Activated naive CD4-positive, alpha-beta T cell treated with anti-CD3 and anti-CD28 coated beads for 36 hours (primary cell): Measurements from ENCODE around the gene XIRP2. TPM values are rescaled to one million over a fixed set of nuclear protein-coding genes. Genes with fewer than 3 reads are reported as not detected.

Source experiments
- CTCF ChIA-PET: fragments of 350-600 bp; sonication (Branson Sonifier 250); formaldehyde crosslinking; loops from one replicate; lab custom pipeline; 2021; ENCODE audit warnings: antibody characterized with exemption; lab: Charles Lee
- DNase-seq: peaks from one replicate; pipeline ENCODE4 v3.0.0-alpha.2; 2020
- H3K27ac Mint-ChIP-seq: one replicate; pipeline ENCODE4 v1.8.0; 2021; ENCODE audit warnings: mild to moderate bottlenecking, mixed read lengths
- H3K27me3 Mint-ChIP-seq: one replicate; pipeline ENCODE4 v1.8.0; 2021; ENCODE audit warnings: low read depth, mixed read lengths
- H3K36me3 Mint-ChIP-seq: one replicate; pipeline ENCODE4 v1.8.0; 2021; ENCODE audit warnings: low read depth, mixed read lengths
- H3K4me1 Mint-ChIP-seq: one replicate; pipeline ENCODE4 v1.8.0; 2021; ENCODE audit warnings: low read depth, mixed read lengths
- H3K4me3 Mint-ChIP-seq: one replicate; pipeline ENCODE4 v1.8.0; 2021; ENCODE audit warnings: mild to moderate bottlenecking, moderate library complexity, mixed read lengths
- H3K9me3 Mint-ChIP-seq: one replicate; pipeline ENCODE4 v1.8.0; 2021; ENCODE audit warnings: mixed read lengths
- intact Hi-C: fragments of 100-400 bp; cut with micrococcal nuclease; formaldehyde crosslinking; loops from one replicate; pipeline ENCODE4 v1.15.1; 2023
- total RNA-seq, 2 experiments: library from RNA; stranded (reverse); gene quantifications; one replicate each; pipeline ENCODE4 v1.2.3, GENCODE V29; 2021

XIRP2 gene
- total RNA-seq, 2 experiments from 2014 or later, result not detected

- intact Hi-C loops, result no loop called here
- H3K27me3 Mint-ChIP-seq, result no peaks in the 10 kb centered on the region
- H3K9me3 Mint-ChIP-seq, result no peaks in the 10 kb centered on the region
- CTCF ChIA-PET, result interaction anchor here (0.7 kb wide), 1 partner anchor 22 kb away, joined by 3 read pairs; no protein-coding TSS in a partner anchor
- H3K4me1 Mint-ChIP-seq, result peaks cover 10% of the 10 kb centered on the region
- H3K36me3 Mint-ChIP-seq, result no peaks in the 10 kb centered on the region
- H3K4me3 Mint-ChIP-seq, result no peak overlapping the region
- no peak for DNase-seq
- H3K27ac Mint-ChIP-seq, result no peak overlapping the region
These were observed 308.4 kb downstream of the XIRP2 start for GRCh38 chr2:167196461-167197252.

GRCh38 chr2:167198009-167198408, 309.7 kb downstream of the XIRP2 start:
- Mint-ChIP-seq H3K4me1 (peaks cover 10% of the 10 kb centered on the region), H3K27me3 (peaks cover 3% of the 10 kb centered on the region), H3K36me3 (no peaks in the 10 kb centered on the region), H3K9me3 (no peaks in the 10 kb centered on the region), H3K4me3 (no peak overlapping the region), H3K27ac (no peak overlapping the region)
- CTCF ChIA-PET, result no interaction called here
- DNase-seq, result no peak
- intact Hi-C loops, result no loop called here

- Mint-ChIP-seq H3K4me1 (peaks cover 10% of the 10 kb centered on the region), H3K9me3 (no peaks in the 10 kb centered on the region), H3K4me3 (no peak overlapping the region), H3K27ac (no peak overlapping the region), H3K27me3 (peaks cover 3% of the 10 kb centered on the region), H3K36me3 (no peaks in the 10 kb centered on the region)
- no peak for DNase-seq
- intact Hi-C loops, result no loop called here
- CTCF ChIA-PET, result no interaction called here
These were observed 310.3 kb downstream of the XIRP2 start for GRCh38 chr2:167198576-167198975.

GRCh38 chr2:167200019-167200418, 311.7 kb downstream of the XIRP2 start:
- intact Hi-C loops, result no loop called here

GRCh38 chr2:167209784-167210183, 321.5 kb downstream of the XIRP2 start:
- H3K27me3 Mint-ChIP-seq, result no peaks in the 10 kb centered on the region
- no peak overlapping the region for H3K27ac Mint-ChIP-seq
- H3K9me3 Mint-ChIP-seq, result no peaks in the 10 kb centered on the region
- no peaks in the 10 kb centered on the region for H3K36me3 Mint-ChIP-seq
- CTCF ChIA-PET, result interaction anchor here (0.6 kb wide), 1 partner anchor 8 kb away, joined by 3 read pairs; no protein-coding TSS in a partner anchor
- intact Hi-C loops, result no loop called here
- H3K4me3 Mint-ChIP-seq, result no peak overlapping the region
- no peaks in the 10 kb centered on the region for H3K4me1 Mint-ChIP-seq
- DNase-seq, result no peak

More at GRCh38 chr2:167200019-167200418, 311.7 kb downstream of the XIRP2 start:
- no peaks in the 10 kb centered on the region for H3K9me3 Mint-ChIP-seq
- CTCF ChIA-PET, result no interaction called here
- H3K27me3 Mint-ChIP-seq, result peaks cover 3% of the 10 kb centered on the region
- no peaks in the 10 kb centered on the region for H3K36me3 Mint-ChIP-seq
- no peak for DNase-seq
- H3K4me3 Mint-ChIP-seq, result no peak overlapping the region
- peaks cover 10% of the 10 kb centered on the region for H3K4me1 Mint-ChIP-seq
- no peak overlapping the region for H3K27ac Mint-ChIP-seq

- peak; percentile 41 for DNase-seq
- intact Hi-C loops, result loop anchor here (1.0 to 2.0 kb wide), 3 partner anchors 85 to 673 kb away; no protein-coding TSS in a partner anchor
- Mint-ChIP-seq H3K27ac (no peak overlapping the region), H3K9me3 (no peaks in the 10 kb centered on the region), H3K36me3 (no peaks in the 10 kb centered on the region), H3K27me3 (no peaks in the 10 kb centered on the region), H3K4me1 (no peaks in the 10 kb centered on the region), H3K4me3 (no peak overlapping the region)
- CTCF ChIA-PET, result interaction anchor here (0.6 to 0.9 kb wide), 5 partner anchors 9 to 699 kb away, joined by 3 to 4 read pairs (median 3); no protein-coding TSS in a partner anchor
These were observed 323.9 kb downstream of the XIRP2 start for GRCh38 chr2:167212014-167212648.

GRCh38 chr2:167215595-167215994, 327.3 kb downstream of the XIRP2 start:
- Mint-ChIP-seq H3K27ac (no peak overlapping the region), H3K4me1 (no peaks in the 10 kb centered on the region)

GRCh38 chr2:167237478-167237877, 349.2 kb downstream of the XIRP2 start:
- Mint-ChIP-seq H3K4me3 (no peak overlapping the region), H3K27ac (no peak overlapping the region), H3K9me3 (no peaks in the 10 kb centered on the region), H3K27me3 (no peaks in the 10 kb centered on the region), H3K4me1 (no peaks in the 10 kb centered on the region), H3K36me3 (no peaks in the 10 kb centered on the region)
- DNase-seq, result no peak
- intact Hi-C loops, result no loop called here
- CTCF ChIA-PET, result no interaction called here

More at GRCh38 chr2:167215595-167215994, 327.3 kb downstream of the XIRP2 start:
- Mint-ChIP-seq H3K4me3 (no peak overlapping the region), H3K36me3 (no peaks in the 10 kb centered on the region), H3K27me3 (peaks cover 2% of the 10 kb centered on the region), H3K9me3 (no peaks in the 10 kb centered on the region)
- DNase-seq, result no peak
- intact Hi-C loops, result no loop called here
- CTCF ChIA-PET, result no interaction called here

GRCh38 chr2:167240671-167241070, 352.4 kb downstream of the XIRP2 start:
- Mint-ChIP-seq H3K36me3 (no peaks in the 10 kb centered on the region), H3K9me3 (no peaks in the 10 kb centered on the region), H3K4me1 (no peaks in the 10 kb centered on the region), H3K4me3 (no peak overlapping the region), H3K27ac (no peak overlapping the region), H3K27me3 (no peaks in the 10 kb centered on the region)
- CTCF ChIA-PET, result no interaction called here
- DNase-seq, result no peak
- intact Hi-C loops, result no loop called here

GRCh38 chr2:167249197-167249596, 360.9 kb downstream of the XIRP2 start:
- no peaks in the 10 kb centered on the region for H3K9me3 Mint-ChIP-seq
- no peaks in the 10 kb centered on the region for H3K36me3 Mint-ChIP-seq
- intact Hi-C loops, result no loop called here
- H3K4me1 Mint-ChIP-seq, result no peaks in the 10 kb centered on the region
- DNase-seq, result no peak
- no peak overlapping the region for H3K27ac Mint-ChIP-seq
- H3K4me3 Mint-ChIP-seq, result no peak overlapping the region
- CTCF ChIA-PET, result no interaction called here
- H3K27me3 Mint-ChIP-seq, result peaks cover 7% of the 10 kb centered on the region

- H3K4me1 Mint-ChIP-seq, result no peaks in the 10 kb centered on the region
- CTCF ChIA-PET, result no interaction called here
- DNase-seq, result no peak
- no peaks in the 10 kb centered on the region for H3K36me3 Mint-ChIP-seq
- H3K27ac Mint-ChIP-seq, result no peak overlapping the region
- intact Hi-C loops, result no loop called here
- H3K9me3 Mint-ChIP-seq, result no peaks in the 10 kb centered on the region
- no peak overlapping the region for H3K4me3 Mint-ChIP-seq
- H3K27me3 Mint-ChIP-seq, result no peaks in the 10 kb centered on the region
These were observed 364.7 kb downstream of the XIRP2 start for GRCh38 chr2:167253025-167253424.

- H3K27me3 Mint-ChIP-seq, result no peaks in the 10 kb centered on the region
- CTCF ChIA-PET, result no interaction called here
- H3K27ac Mint-ChIP-seq, result no peak overlapping the region
- H3K36me3 Mint-ChIP-seq, result no peaks in the 10 kb centered on the region
- DNase-seq, result no peak
- H3K9me3 Mint-ChIP-seq, result no peaks in the 10 kb centered on the region
- no peaks in the 10 kb centered on the region for H3K4me1 Mint-ChIP-seq
- no peak overlapping the region for H3K4me3 Mint-ChIP-seq
- intact Hi-C loops, result no loop called here
These were observed 366.4 kb downstream of the XIRP2 start for GRCh38 chr2:167254721-167255120.
